Mesenchymal stem cell (in vitro differentiated cells and primary cell): ENCODE measurements around the gene HOXD3.

Experiments used
- DNase-seq: peaks from one replicate; pipeline ENCODE4 v3.0.0-alpha.2; 2013
- H2AFZ ChIP-seq: one replicate; pipeline ENCODE4 v1.6.1; 2013; ENCODE audit warnings: low read depth, mild to moderate bottlenecking, control low read depth, inconsistent platforms, low read length, moderate library complexity
- H2AK5ac ChIP-seq: 2 replicates; pipeline ENCODE4 v1.6.1; 2013; ENCODE audit warnings: low read length, moderate library complexity, mild to moderate bottlenecking, inconsistent platforms; ENCODE audit not compliant: severe bottlenecking
- H2BK120ac ChIP-seq: one replicate; pipeline ENCODE4 v1.6.1; 2013; ENCODE audit warnings: low read depth, mild to moderate bottlenecking, inconsistent platforms, low read length, moderate library complexity
- H2BK12ac ChIP-seq, 2 experiments: one replicate each; pipeline ENCODE4 v1.6.1; 2013; ENCODE audit warnings: inconsistent platforms in 2 of 2, low read length in 2 of 2, mild to moderate bottlenecking in 2 of 2, moderate library complexity in 2 of 2, control low read depth in 1 of 2
- H2BK15ac ChIP-seq: one replicate; pipeline ENCODE4 v1.6.1; 2013; ENCODE audit warnings: mild to moderate bottlenecking, low read depth, inconsistent platforms; ENCODE audit not compliant: poor library complexity, severe bottlenecking
- H2BK5ac ChIP-seq: 2 replicates; pipeline ENCODE4 v1.6.1; 2013; ENCODE audit warnings: low read depth, mild to moderate bottlenecking, low read length, control low read depth, inconsistent platforms; ENCODE audit not compliant: poor library complexity, severe bottlenecking
- H3K14ac ChIP-seq, 2 experiments: one replicate each; pipeline ENCODE4 v1.6.1; 2013; ENCODE audit warnings: inconsistent platforms in 2 of 2, low read length in 2 of 2, control low read depth in 1 of 2, mild to moderate bottlenecking in 1 of 2, moderate library complexity in 1 of 2
- H3K18ac ChIP-seq, 2 experiments: one replicate each; pipeline ENCODE4 v1.6.1; 2013; ENCODE audit warnings: inconsistent platforms in 2 of 2, low read length in 2 of 2, control low read depth in 1 of 2, low read depth in 1 of 2, mild to moderate bottlenecking in 1 of 2
- H3K23ac ChIP-seq, 2 experiments: one replicate each; pipeline ENCODE4 v1.6.1; 2013; ENCODE audit warnings: inconsistent platforms in 2 of 2, low read length in 2 of 2, mild to moderate bottlenecking in 2 of 2, moderate library complexity in 2 of 2, control low read depth in 1 of 2
- H3K27ac ChIP-seq: 2 replicates; pipeline ENCODE4 v1.5.1; 2013; ENCODE audit warnings: mild to moderate bottlenecking, moderate library complexity, low read length, control low read depth, inconsistent platforms; ENCODE audit not compliant: poor library complexity, severe bottlenecking
- H3K27me3 ChIP-seq, 2 experiments: 2 replicates each; pipeline versions ENCODE4 v1.6.1 to v1.7.0; 2013; ENCODE audit warnings: low read length in 2 of 2, mild to moderate bottlenecking in 2 of 2, moderate library complexity in 2 of 2, control low read depth in 1 of 2, inconsistent platforms in 1 of 2; ENCODE audit not compliant: control insufficient read depth in 1 of 2, insufficient read depth in 1 of 2
- H3K36me3 ChIP-seq, 2 experiments: 2 replicates each; pipeline versions ENCODE4 v1.6.1 to v1.7.0; 2013; ENCODE audit warnings: low read length in 2 of 2, control low read depth in 1 of 2, inconsistent platforms in 1 of 2, low read depth in 1 of 2, mild to moderate bottlenecking in 1 of 2; ENCODE audit not compliant: insufficient read depth in 2 of 2, control insufficient read depth in 1 of 2
- H3K4ac ChIP-seq, 2 experiments: one replicate each; pipeline ENCODE4 v1.6.1; 2013; ENCODE audit warnings: inconsistent platforms in 2 of 2, low read length in 2 of 2, mild to moderate bottlenecking in 2 of 2, moderate library complexity in 2 of 2, control low read depth in 1 of 2, low read depth in 1 of 2
- H3K4me1 ChIP-seq: 2 replicates; pipeline ENCODE4 v1.6.1; 2013; ENCODE audit warnings: low read depth, low read length, control low read depth; ENCODE audit not compliant: control insufficient read depth, insufficient read depth
- H3K4me2 ChIP-seq: 2 replicates; pipeline ENCODE4 v1.6.1; 2013; ENCODE audit warnings: low read length, mild to moderate bottlenecking, inconsistent platforms; ENCODE audit not compliant: poor library complexity, severe bottlenecking
- H3K4me3 ChIP-seq, 2 experiments: 2 replicates each; pipeline versions ENCODE4 v1.5.1 to v1.7.0; 2013; ENCODE audit warnings: low read length in 2 of 2, mild to moderate bottlenecking in 2 of 2, control low read depth in 1 of 2, low read depth in 1 of 2; ENCODE audit not compliant: insufficient read depth in 1 of 2
- H3K79me1 ChIP-seq: replicated peaks from 2 replicates; pipeline ENCODE4 v1.6.1; 2013; ENCODE audit warnings: mild to moderate bottlenecking, control low read depth, low read length, inconsistent platforms; ENCODE audit not compliant: poor library complexity, severe bottlenecking
- H3K9ac ChIP-seq: 2 replicates; pipeline ENCODE4 v1.7.0; 2013; ENCODE audit warnings: mild to moderate bottlenecking, low read length, moderate library complexity
- H3K9me3 ChIP-seq: 2 replicates; pipeline ENCODE4 v1.7.0; 2013; ENCODE audit warnings: mild to moderate bottlenecking, low read length; ENCODE audit not compliant: control insufficient read depth
- H4K8ac ChIP-seq: one replicate; pipeline ENCODE4 v1.6.1; 2013; ENCODE audit warnings: inconsistent platforms, mild to moderate bottlenecking, low read length, moderate library complexity
- H4K91ac ChIP-seq: one replicate; pipeline ENCODE4 v1.6.1; 2013; ENCODE audit warnings: mild to moderate bottlenecking, low read length, inconsistent platforms
- WGBS: methylation state at CpG from one replicate; pipeline ENCODE4 v1.1.7; 2013; ENCODE audit warnings: mixed read lengths; 5-methylcytosine and 5-hydroxymethylcytosine counted together

Gene HOXD3

GRCh38 chr2:176130147-176130956 lies 26.8 kb upstream of the HOXD3 start:
- H3K4me1 ChIP-seq, result peaks cover 20% of the 10 kb centered on the region
- H3K4me2 ChIP-seq, result peak overlapping the region; percentile 91
- WGBS, result under 1% methylated on average over 91 of the region's 100 CpGs

GRCh38 chr2:176130957-176131847 lies 25.9 kb upstream of the HOXD3 start:
- WGBS, result 25% methylated on average over 13 of the region's 15 CpGs
- H2BK5ac ChIP-seq, result no peak overlapping the region
- H3K4me2 ChIP-seq, result peak overlapping the region; percentile 91
- peaks cover 2% of the 10 kb centered on the region for H3K79me1 ChIP-seq
- peaks cover 0 to 71% of the 10 kb centered on the region in 2 experiments for H3K27me3 ChIP-seq
- no peak overlapping the region for H3K14ac ChIP-seq
- no peak overlapping the region for H2BK15ac ChIP-seq
- H3K18ac ChIP-seq, result no peak overlapping the region
- no peaks in the 10 kb centered on the region for H3K36me3 ChIP-seq
- H4K8ac ChIP-seq, result no peak overlapping the region
- H3K23ac ChIP-seq, result no peak overlapping the region
- H3K9me3 ChIP-seq, result no peaks in the 10 kb centered on the region
- H2BK12ac ChIP-seq, result no peak overlapping the region
- H2BK120ac ChIP-seq, result no peak overlapping the region
- no peak for DNase-seq
- no peak overlapping the region for H3K4ac ChIP-seq
- H3K4me1 ChIP-seq, result peaks cover 22% of the 10 kb centered on the region
- no peak overlapping the region for H4K91ac ChIP-seq
- H2AK5ac ChIP-seq, result no peak overlapping the region
- H3K4me3 ChIP-seq, result peak overlapping the region in 1 of 2 experiments; percentile 82
- H3K9ac ChIP-seq, result peak overlapping the region; percentile 96
- no peak overlapping the region for H2AFZ ChIP-seq
- H3K27ac ChIP-seq, result no peak overlapping the region

More at GRCh38 chr2:176130147-176130956, 26.8 kb upstream of the HOXD3 start:
- Histone ChIP-seq H3K4ac (no peak overlapping the region), H3K23ac (no peak overlapping the region), H3K18ac (no peak overlapping the region), H2AFZ (no peak overlapping the region), H4K91ac (no peak overlapping the region), H3K9me3 (no peaks in the 10 kb centered on the region), H3K36me3 (no peaks in the 10 kb centered on the region), H4K8ac (no peak overlapping the region), H3K79me1 (peaks cover 2% of the 10 kb centered on the region), H2BK15ac (peak overlapping the region; percentile 7), H2BK120ac (no peak overlapping the region), H2BK12ac (no peak overlapping the region), H3K14ac (no peak overlapping the region), H3K4me3 (peak overlapping the region; percentile 67 to 82), H3K9ac (peak overlapping the region; percentile 96), H2BK5ac (peak overlapping the region; percentile 19), H3K27me3 (peaks cover 0 to 71% of the 10 kb centered on the region in 2 experiments), H2AK5ac (no peak overlapping the region), H3K27ac (no peak overlapping the region)
- peak; percentile 34 for DNase-seq

DNA sequence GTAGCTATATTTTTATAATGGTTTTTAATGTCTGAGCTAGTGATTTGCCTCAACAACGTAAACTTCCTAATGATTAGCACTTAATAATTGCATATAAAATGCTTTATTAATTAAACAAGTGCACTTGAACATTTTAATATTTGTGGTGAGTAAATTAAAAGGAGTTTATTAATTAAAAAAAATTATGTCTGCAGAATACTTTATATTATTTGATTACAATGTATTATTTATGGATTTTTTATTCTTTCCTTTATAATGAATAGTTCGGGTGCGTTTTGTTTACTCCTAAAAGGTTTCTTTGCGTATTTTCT lies 25.3 kb upstream of the HOXD3 start:
- Histone ChIP-seq H4K8ac (no peak overlapping the region), H3K9me3 (no peaks in the 10 kb centered on the region), H2AFZ (no peak overlapping the region), H3K4me1 (peaks cover 22% of the 10 kb centered on the region), H4K91ac (no peak overlapping the region), H3K4ac (no peak overlapping the region), H2AK5ac (no peak overlapping the region), H3K18ac (no peak overlapping the region), H3K27me3 (peaks cover 0 to 68% of the 10 kb centered on the region in 2 experiments), H2BK15ac (no peak overlapping the region), H3K9ac (peak overlapping the region; percentile 96), H2BK12ac (no peak overlapping the region), H3K36me3 (no peaks in the 10 kb centered on the region), H2BK5ac (no peak overlapping the region), H3K27ac (no peak overlapping the region), H2BK120ac (no peak overlapping the region), H3K4me3 (peak overlapping the region in 1 of 2 experiments; percentile 82), H3K4me2 (no peak overlapping the region), H3K14ac (no peak overlapping the region), H3K79me1 (peaks cover 2% of the 10 kb centered on the region), H3K23ac (no peak overlapping the region)
- no peak for DNase-seq
- 63% methylated on average over 3 of the region's 4 CpGs for WGBS
